C4-2B (cell line): ENCODE results near the gene ZDHHC16.

Experiments used
- ZFX ChIP-seq: fragments of 450-650 bp; IDR thresholded peaks from 2 replicates; pipeline ENCODE4 v1.6.1; 2017
- TF ChIP-seq, protein P1 (sequence below): fragments of 450-650 bp; conservative IDR thresholded peaks from 2 replicates; pipeline ENCODE4 v1.5.1; 2017; ENCODE audit warnings: mild to moderate bottlenecking

DNA sequence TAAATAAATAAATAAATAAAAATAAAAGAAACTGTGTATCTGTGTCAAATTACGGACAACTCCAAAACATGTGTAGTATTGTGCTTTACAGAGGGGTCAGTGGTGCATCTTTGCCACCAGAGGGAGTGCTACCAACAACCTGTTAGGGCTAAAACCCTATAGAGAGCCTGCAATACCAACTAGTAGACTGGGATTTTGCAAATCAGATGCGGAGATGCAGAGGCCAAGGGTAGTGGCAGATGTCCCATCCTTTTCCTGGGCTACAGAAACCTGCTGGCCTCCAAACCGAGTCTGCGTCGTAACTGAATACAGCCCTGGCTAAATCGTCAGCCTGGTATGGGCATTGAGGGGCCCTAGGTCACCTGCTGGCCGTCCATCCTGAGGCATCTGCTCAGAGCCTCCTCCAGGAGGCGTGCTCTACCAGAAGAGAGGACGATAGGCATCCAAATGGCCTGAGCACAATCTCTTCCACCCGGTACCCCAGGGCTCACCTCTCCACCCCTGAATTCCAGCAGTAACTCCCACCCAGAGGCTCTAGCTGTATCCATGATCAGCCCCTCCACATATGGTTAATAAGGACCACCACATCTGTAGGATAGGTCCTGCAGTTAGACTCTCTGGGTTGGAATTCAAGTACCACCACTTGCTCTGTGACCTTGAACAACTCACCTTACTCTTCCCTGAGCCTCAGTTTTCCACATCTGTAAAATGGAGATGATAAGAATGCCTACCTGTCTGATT, 38.6 kb upstream of the ZDHHC16 start:
- TF ChIP-seq, protein P1, sequence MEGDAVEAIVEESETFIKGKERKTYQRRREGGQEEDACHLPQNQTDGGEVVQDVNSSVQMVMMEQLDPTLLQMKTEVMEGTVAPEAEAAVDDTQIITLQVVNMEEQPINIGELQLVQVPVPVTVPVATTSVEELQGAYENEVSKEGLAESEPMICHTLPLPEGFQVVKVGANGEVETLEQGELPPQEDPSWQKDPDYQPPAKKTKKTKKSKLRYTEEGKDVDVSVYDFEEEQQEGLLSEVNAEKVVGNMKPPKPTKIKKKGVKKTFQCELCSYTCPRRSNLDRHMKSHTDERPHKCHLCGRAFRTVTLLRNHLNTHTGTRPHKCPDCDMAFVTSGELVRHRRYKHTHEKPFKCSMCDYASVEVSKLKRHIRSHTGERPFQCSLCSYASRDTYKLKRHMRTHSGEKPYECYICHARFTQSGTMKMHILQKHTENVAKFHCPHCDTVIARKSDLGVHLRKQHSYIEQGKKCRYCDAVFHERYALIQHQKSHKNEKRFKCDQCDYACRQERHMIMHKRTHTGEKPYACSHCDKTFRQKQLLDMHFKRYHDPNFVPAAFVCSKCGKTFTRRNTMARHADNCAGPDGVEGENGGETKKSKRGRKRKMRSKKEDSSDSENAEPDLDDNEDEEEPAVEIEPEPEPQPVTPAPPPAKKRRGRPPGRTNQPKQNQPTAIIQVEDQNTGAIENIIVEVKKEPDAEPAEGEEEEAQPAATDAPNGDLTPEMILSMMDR, result peak; percentile 93
- TF ChIP-seq ZFX, result no peak
